ENCODE data around the gene POGK. TPM values are rescaled to one million over a fixed set of nuclear protein-coding genes. Genes with fewer than 3 reads are reported as not detected.
A peak's percentile ranks its signal among the peaks of the same experiment; 100 is the strongest.

The POGK gene
- total and polyA plus RNA-seq, 9 of the 15 experiments (the other 6 are each of a cell fraction or from before 2014, with no cell fraction given) = 6.1 to 44.5 (median 24.3) TPM

GRCh38 chr1:166819974-166820373 lies 19.3 kb upstream of the POGK start (continued):
- TF ChIP-seq, protein P1, sequence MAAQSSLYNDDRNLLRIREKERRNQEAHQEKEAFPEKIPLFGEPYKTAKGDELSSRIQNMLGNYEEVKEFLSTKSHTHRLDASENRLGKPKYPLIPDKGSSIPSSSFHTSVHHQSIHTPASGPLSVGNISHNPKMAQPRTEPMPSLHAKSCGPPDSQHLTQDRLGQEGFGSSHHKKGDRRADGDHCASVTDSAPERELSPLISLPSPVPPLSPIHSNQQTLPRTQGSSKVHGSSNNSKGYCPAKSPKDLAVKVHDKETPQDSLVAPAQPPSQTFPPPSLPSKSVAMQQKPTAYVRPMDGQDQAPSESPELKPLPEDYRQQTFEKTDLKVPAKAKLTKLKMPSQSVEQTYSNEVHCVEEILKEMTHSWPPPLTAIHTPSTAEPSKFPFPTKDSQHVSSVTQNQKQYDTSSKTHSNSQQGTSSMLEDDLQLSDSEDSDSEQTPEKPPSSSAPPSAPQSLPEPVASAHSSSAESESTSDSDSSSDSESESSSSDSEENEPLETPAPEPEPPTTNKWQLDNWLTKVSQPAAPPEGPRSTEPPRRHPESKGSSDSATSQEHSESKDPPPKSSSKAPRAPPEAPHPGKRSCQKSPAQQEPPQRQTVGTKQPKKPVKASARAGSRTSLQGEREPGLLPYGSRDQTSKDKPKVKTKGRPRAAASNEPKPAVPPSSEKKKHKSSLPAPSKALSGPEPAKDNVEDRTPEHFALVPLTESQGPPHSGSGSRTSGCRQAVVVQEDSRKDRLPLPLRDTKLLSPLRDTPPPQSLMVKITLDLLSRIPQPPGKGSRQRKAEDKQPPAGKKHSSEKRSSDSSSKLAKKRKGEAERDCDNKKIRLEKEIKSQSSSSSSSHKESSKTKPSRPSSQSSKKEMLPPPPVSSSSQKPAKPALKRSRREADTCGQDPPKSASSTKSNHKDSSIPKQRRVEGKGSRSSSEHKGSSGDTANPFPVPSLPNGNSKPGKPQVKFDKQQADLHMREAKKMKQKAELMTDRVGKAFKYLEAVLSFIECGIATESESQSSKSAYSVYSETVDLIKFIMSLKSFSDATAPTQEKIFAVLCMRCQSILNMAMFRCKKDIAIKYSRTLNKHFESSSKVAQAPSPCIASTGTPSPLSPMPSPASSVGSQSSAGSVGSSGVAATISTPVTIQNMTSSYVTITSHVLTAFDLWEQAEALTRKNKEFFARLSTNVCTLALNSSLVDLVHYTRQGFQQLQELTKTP (IDR thresholded peaks at IDR 0.05; ENCODE audit: low read depth in 1 of 2, partially characterized antibody in 2 of 2) = no peak
- no peak for TF ChIP-seq PTTG1 (tag; IDR thresholded peaks at IDR 0.05; ENCODE audit: low read depth)

GRCh38 chr1:166822385-166822784 lies 16.9 kb upstream of the POGK start:
- in situ Hi-C loops (cut with MboI) = no loop called here
- intact Hi-C loops (cut with micrococcal nuclease) = no loop called here
- no peaks in the 10 kb centered on the region for H3K4me1 ChIP-seq (replicated peaks in 1 of 2; ENCODE audit: control insufficient read depth in 2 of 2, insufficient read depth in 2 of 2, low read length in 2 of 2)
- ChIA-PET CTCF (ENCODE audit: low intra/inter-chr PET ratio) (no interaction called here), POLR2A (interaction anchor here (1.3 kb wide), 2 partner anchors 11 kb away, joined by 4 read pairs; no protein-coding TSS in a partner anchor)
- BruUV-seq (replicated peaks) = no TSS peak
- H4K20me1 ChIP-seq (replicated peaks; ENCODE audit: control insufficient read depth, insufficient read depth, low read length) = no peaks in the 10 kb centered on the region
- H3K9ac ChIP-seq (ENCODE audit: insufficient read depth in 1 of 2, low read depth in 2 of 2, low read length in 2 of 2) = no peak overlapping the region
- H3K9me3 ChIP-seq (replicated peaks; ENCODE audit: control insufficient read depth, insufficient read depth, low read depth, low read length) = no peaks in the 10 kb centered on the region
- H2AFZ ChIP-seq (ENCODE audit: low read depth, low read length) = peak overlapping the region; percentile 61
- FAIRE-seq (peak; percentile 85), DNase-seq (ENCODE audit: extremely low read depth in 1 of 4, low spot score in 3 of 4) (peak; percentile 61 to 77 (median 70)), ATAC-seq (peak; percentile 100)
- WGBS (ENCODE audit: insufficient coverage, low coverage, missing lambda C conversion rate) = 23% methylated on average over 7 of the region's 7 CpGs
- no peak overlapping the region for H3K4me2 ChIP-seq (ENCODE audit: insufficient read depth, low read length)
- H3K27me3 ChIP-seq (ENCODE audit: control insufficient read depth in 2 of 2, insufficient read depth in 2 of 2, low read length in 2 of 2) = no peaks in the 10 kb centered on the region
- no peaks in the 10 kb centered on the region for H3K9me1 ChIP-seq (ENCODE audit: control insufficient read depth, insufficient read depth, low read length)
- H3K4me3 ChIP-seq = no peak overlapping the region
- H3K36me3 ChIP-seq (ENCODE audit: control insufficient read depth, insufficient read depth, low read length) = no peaks in the 10 kb centered on the region
- no peaks in the 10 kb centered on the region for H3K79me2 ChIP-seq (ENCODE audit: control insufficient read depth, insufficient read depth, low read length)
- H3K27ac ChIP-seq (ENCODE audit: extremely low read depth, low read depth, low read length) = no peak overlapping the region
- TF ChIP-seq KDM2B (CRISPR knock-in tag; IDR thresholded peaks at IDR 0.05) (no peak), KHSRP (IDR thresholded peaks at IDR 0.05) (no peak), TAL1 (IDR thresholded peaks at IDR 0.05) (no peak), SMC3 (conservative IDR thresholded peaks at IDR 0.05; ENCODE audit: insufficient read depth, low read depth, low read length) (0 out of 2 replicates have a peak, but pooled peaks have one; percentile 21), FOSL1 (tag; conservative IDR thresholded peaks at IDR 0.05) (no peak), ZNF23 (CRISPR knock-in tag; IDR thresholded peaks at IDR 0.05) (no peak), ZNF75A (CRISPR knock-in tag; IDR thresholded peaks at IDR 0.05) (no peak), SUPT5H (IDR thresholded peaks at IDR 0.05) (no peak), THRAP3 (IDR thresholded peaks at IDR 0.05; ENCODE audit: borderline replicate concordance) (no peak), RBM15 (IDR thresholded peaks at IDR 0.05; ENCODE audit: insufficient read depth, low read length) (no peak), MTA3 (IDR thresholded peaks at IDR 0.05; ENCODE audit: borderline replicate concordance) (no peak)
- TF ChIP-seq, protein P2, sequence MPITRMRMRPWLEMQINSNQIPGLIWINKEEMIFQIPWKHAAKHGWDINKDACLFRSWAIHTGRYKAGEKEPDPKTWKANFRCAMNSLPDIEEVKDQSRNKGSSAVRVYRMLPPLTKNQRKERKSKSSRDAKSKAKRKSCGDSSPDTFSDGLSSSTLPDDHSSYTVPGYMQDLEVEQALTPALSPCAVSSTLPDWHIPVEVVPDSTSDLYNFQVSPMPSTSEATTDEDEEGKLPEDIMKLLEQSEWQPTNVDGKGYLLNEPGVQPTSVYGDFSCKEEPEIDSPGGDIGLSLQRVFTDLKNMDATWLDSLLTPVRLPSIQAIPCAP (CRISPR knock-in tag; IDR thresholded peaks at IDR 0.05; ENCODE audit: borderline replicate concordance) = no peak
- TF ChIP-seq, protein P3, sequence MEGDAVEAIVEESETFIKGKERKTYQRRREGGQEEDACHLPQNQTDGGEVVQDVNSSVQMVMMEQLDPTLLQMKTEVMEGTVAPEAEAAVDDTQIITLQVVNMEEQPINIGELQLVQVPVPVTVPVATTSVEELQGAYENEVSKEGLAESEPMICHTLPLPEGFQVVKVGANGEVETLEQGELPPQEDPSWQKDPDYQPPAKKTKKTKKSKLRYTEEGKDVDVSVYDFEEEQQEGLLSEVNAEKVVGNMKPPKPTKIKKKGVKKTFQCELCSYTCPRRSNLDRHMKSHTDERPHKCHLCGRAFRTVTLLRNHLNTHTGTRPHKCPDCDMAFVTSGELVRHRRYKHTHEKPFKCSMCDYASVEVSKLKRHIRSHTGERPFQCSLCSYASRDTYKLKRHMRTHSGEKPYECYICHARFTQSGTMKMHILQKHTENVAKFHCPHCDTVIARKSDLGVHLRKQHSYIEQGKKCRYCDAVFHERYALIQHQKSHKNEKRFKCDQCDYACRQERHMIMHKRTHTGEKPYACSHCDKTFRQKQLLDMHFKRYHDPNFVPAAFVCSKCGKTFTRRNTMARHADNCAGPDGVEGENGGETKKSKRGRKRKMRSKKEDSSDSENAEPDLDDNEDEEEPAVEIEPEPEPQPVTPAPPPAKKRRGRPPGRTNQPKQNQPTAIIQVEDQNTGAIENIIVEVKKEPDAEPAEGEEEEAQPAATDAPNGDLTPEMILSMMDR (IDR thresholded peaks at IDR 0.05 in 2 of 3, conservative IDR thresholded peaks at IDR 0.05 in 1 of 3; ENCODE audit: insufficient read depth in 2 of 3, low read depth in 1 of 3, low read length in 3 of 3) = peak; percentile 53 to 77 (median 65)
